Activated CD8-positive, alpha-beta memory T cell treated with anti-CD3 and anti-CD28 coated beads, Interleukin-2, amount 10 ng/mL, durations not matched to agents 7 days and 5 days (primary cell): ENCODE results near the gene TAS2R1. TPM values are rescaled to one million over a fixed set of nuclear protein-coding genes. Genes with fewer than 3 reads are reported as not detected.

Source experiments
- ATAC-seq: fragments of 150-1000 bp; cut with Tn5 transposase; one replicate; pipeline ENCODE4 v1.10.0; 2021; ENCODE audit warnings: moderate library complexity
- CTCF ChIA-PET: fragments of 350-600 bp; sonication (Branson Sonifier 250); formaldehyde crosslinking; loops from one replicate; lab custom pipeline; 2021; ENCODE audit warnings: antibody characterized with exemption; lab: Charles Lee
- DNase-seq: peaks from one replicate; pipeline ENCODE4 v3.0.0-alpha.2; 2020
- H3K27ac Mint-ChIP-seq: one replicate; pipeline ENCODE4 v1.8.0; 2021; ENCODE audit warnings: mild to moderate bottlenecking, mixed read lengths
- H3K27me3 Mint-ChIP-seq: one replicate; pipeline ENCODE4 v1.8.0; 2021; ENCODE audit warnings: mixed read lengths
- H3K36me3 Mint-ChIP-seq: one replicate; pipeline ENCODE4 v1.8.0; 2021; ENCODE audit warnings: mild to moderate bottlenecking, mixed read lengths
- H3K4me1 Mint-ChIP-seq: one replicate; pipeline ENCODE4 v1.8.0; 2021; ENCODE audit warnings: mixed read lengths
- H3K4me3 Mint-ChIP-seq: one replicate; pipeline ENCODE4 v1.8.0; 2021; ENCODE audit warnings: mild to moderate bottlenecking, moderate library complexity, mixed read lengths
- H3K9me3 Mint-ChIP-seq: one replicate; pipeline ENCODE4 v1.8.0; 2022; ENCODE audit warnings: low read depth, mixed read lengths
- total RNA-seq, 2 experiments: library from RNA; stranded (reverse); gene quantifications; one replicate each; pipeline ENCODE4 v1.2.3, GENCODE V29; 2021

Gene TAS2R1
- not detected for total RNA-seq

GRCh38 chr5:9630251-9630650 lies at the start of gene TAS2R1:
TSS of gene TAS2R1 (minus strand) at chr5:9630351. CDS start at chr5:9630032, 319 bp downstream.
- no peak within 1 kb of the TSS for H3K27ac Mint-ChIP-seq
- H3K9me3 Mint-ChIP-seq, result peaks cover 17% of the 10 kb centered on the region
- CTCF ChIA-PET, result no interaction called here
- H3K4me3 Mint-ChIP-seq, result no peak within 1 kb of the TSS
- no peaks in the 10 kb centered on the region for H3K27me3 Mint-ChIP-seq
- no peaks in the 10 kb centered on the region for H3K36me3 Mint-ChIP-seq
- no peak for DNase-seq
- no peaks in the 10 kb centered on the region for H3K4me1 Mint-ChIP-seq
- no peak for ATAC-seq

DNA sequence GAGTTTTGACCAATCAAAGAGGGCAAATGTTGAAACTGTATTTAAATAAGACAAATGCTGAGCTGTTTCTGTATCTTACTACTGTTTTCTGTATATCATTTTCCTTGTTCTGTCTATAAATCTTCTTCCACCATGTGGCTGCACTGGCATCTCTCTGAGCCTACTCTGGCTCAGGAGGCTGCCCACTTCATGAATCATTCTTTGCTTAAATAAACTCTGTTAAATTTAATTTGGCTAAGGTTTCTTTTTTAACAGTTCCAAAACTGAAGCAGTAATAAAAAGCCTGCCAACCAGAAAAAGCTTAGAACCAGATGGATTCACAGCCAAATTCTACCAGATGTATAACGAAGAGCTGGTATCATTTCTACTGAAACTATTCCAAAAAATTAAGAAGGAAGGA lies 40.2 kb upstream of the TAS2R1 start:
- peaks cover 3% of the 10 kb centered on the region for H3K9me3 Mint-ChIP-seq
- H3K36me3 Mint-ChIP-seq, result no peaks in the 10 kb centered on the region
- CTCF ChIA-PET, result no interaction called here
- H3K4me1 Mint-ChIP-seq, result no peaks in the 10 kb centered on the region
- no peak overlapping the region for H3K4me3 Mint-ChIP-seq
- no peak overlapping the region for H3K27ac Mint-ChIP-seq
- no peaks in the 10 kb centered on the region for H3K27me3 Mint-ChIP-seq
- ATAC-seq, result no peak
- no peak for DNase-seq

- no peak overlapping the region for H3K27ac Mint-ChIP-seq
- H3K36me3 Mint-ChIP-seq, result no peaks in the 10 kb centered on the region
- H3K9me3 Mint-ChIP-seq, result peaks cover 5% of the 10 kb centered on the region
- no peaks in the 10 kb centered on the region for H3K4me1 Mint-ChIP-seq
- no peak for DNase-seq
- no peak for ATAC-seq
- CTCF ChIA-PET, result no interaction called here
- no peaks in the 10 kb centered on the region for H3K27me3 Mint-ChIP-seq
- no peak overlapping the region for H3K4me3 Mint-ChIP-seq
Observed at GRCh38 chr5:9667906-9668305, 37.8 kb upstream of the TAS2R1 start.

GRCh38 chr5:9663891-9664290 lies 33.7 kb upstream of the TAS2R1 start:
- peaks cover 7% of the 10 kb centered on the region for H3K9me3 Mint-ChIP-seq
- DNase-seq (no peak), ATAC-seq (no peak)
- H3K4me1 Mint-ChIP-seq, result no peaks in the 10 kb centered on the region
- CTCF ChIA-PET, result no interaction called here
- no peak overlapping the region for H3K27ac Mint-ChIP-seq
- H3K36me3 Mint-ChIP-seq, result no peaks in the 10 kb centered on the region
- H3K27me3 Mint-ChIP-seq, result no peaks in the 10 kb centered on the region
- H3K4me3 Mint-ChIP-seq, result no peak overlapping the region

- H3K4me1 Mint-ChIP-seq, result no peaks in the 10 kb centered on the region
- H3K36me3 Mint-ChIP-seq, result no peaks in the 10 kb centered on the region
- H3K27me3 Mint-ChIP-seq, result no peaks in the 10 kb centered on the region
- H3K4me3 Mint-ChIP-seq, result no peak overlapping the region
- no peak for ATAC-seq
- CTCF ChIA-PET, result no interaction called here
- H3K27ac Mint-ChIP-seq, result no peak overlapping the region
- DNase-seq, result no peak
- peaks cover 5% of the 10 kb centered on the region for H3K9me3 Mint-ChIP-seq
Observed at GRCh38 chr5:9661316-9662015, 31.3 kb upstream of the TAS2R1 start.

DNA sequence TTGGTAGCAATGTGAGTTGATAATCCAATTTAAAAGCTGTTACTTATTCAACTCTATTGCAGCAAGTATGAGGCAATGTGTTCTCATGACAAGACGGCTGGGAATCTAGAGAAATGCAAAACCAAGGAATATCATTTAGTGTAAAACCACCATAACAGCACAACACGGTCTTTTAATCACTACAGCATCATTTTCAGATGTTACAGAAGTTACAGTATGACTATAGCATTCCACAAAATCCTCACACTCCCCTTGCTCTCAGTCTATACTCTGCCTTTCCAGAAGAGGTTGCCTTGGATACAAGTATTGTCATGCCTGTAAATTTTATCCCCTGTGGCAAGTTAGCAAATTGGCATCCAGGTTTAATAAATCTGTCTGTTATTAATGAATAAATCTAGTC lies 28.6 kb upstream of the TAS2R1 start:
- Mint-ChIP-seq H3K4me1 (no peaks in the 10 kb centered on the region), H3K36me3 (no peaks in the 10 kb centered on the region), H3K27ac (no peak overlapping the region), H3K9me3 (peaks cover 2% of the 10 kb centered on the region), H3K27me3 (no peaks in the 10 kb centered on the region), H3K4me3 (no peak overlapping the region)
- no peak for ATAC-seq
- no peak for DNase-seq
- CTCF ChIA-PET, result no interaction called here

- CTCF ChIA-PET, result no interaction called here
- Mint-ChIP-seq H3K4me1 (no peaks in the 10 kb centered on the region), H3K4me3 (no peak overlapping the region), H3K9me3 (peaks cover 6% of the 10 kb centered on the region), H3K36me3 (no peaks in the 10 kb centered on the region), H3K27me3 (no peaks in the 10 kb centered on the region), H3K27ac (no peak overlapping the region)
- ATAC-seq (no peak), DNase-seq (no peak)
Observed at GRCh38 chr5:9657819-9658218, 27.7 kb upstream of the TAS2R1 start.

GRCh38 chr5:9655641-9656040 lies 25.5 kb upstream of the TAS2R1 start:
- H3K27ac Mint-ChIP-seq, result no peak overlapping the region
- no peak for DNase-seq
- no peak for ATAC-seq
- H3K36me3 Mint-ChIP-seq, result no peaks in the 10 kb centered on the region
- no peaks in the 10 kb centered on the region for H3K27me3 Mint-ChIP-seq
- CTCF ChIA-PET, result no interaction called here
- H3K4me1 Mint-ChIP-seq, result no peaks in the 10 kb centered on the region
- H3K9me3 Mint-ChIP-seq, result peaks cover 4% of the 10 kb centered on the region
- no peak overlapping the region for H3K4me3 Mint-ChIP-seq

DNA sequence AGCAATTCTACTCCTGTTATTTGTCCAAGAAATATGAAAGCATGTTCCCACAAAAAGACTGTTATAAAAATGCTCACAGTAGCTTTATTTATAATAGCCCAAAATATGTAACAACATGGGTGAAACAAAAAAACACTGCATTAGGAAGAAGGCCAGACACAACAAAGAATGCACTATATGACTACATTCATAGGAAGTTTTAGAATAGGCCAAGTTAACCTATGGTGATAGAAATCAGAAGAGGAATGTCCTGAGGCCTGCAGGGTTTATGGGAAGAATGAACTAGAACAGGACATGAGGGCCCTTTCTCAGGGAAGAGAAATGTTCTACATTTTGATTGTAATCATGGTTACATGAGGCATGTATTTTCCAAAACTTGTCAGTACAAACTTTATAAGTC lies 24.7 kb upstream of the TAS2R1 start:
- H3K4me1 Mint-ChIP-seq, result no peaks in the 10 kb centered on the region
- H3K9me3 Mint-ChIP-seq, result peaks cover 4% of the 10 kb centered on the region
- no peak overlapping the region for H3K4me3 Mint-ChIP-seq
- no peaks in the 10 kb centered on the region for H3K36me3 Mint-ChIP-seq
- H3K27ac Mint-ChIP-seq, result no peak overlapping the region
- CTCF ChIA-PET, result no interaction called here
- H3K27me3 Mint-ChIP-seq, result no peaks in the 10 kb centered on the region
- ATAC-seq (no peak), DNase-seq (no peak)

GRCh38 chr5:9653811-9654210 lies 23.7 kb upstream of the TAS2R1 start:
- no peaks in the 10 kb centered on the region for H3K27me3 Mint-ChIP-seq
- DNase-seq, result no peak
- no peaks in the 10 kb centered on the region for H3K4me1 Mint-ChIP-seq
- peaks cover 4% of the 10 kb centered on the region for H3K9me3 Mint-ChIP-seq
- ATAC-seq, result no peak
- H3K4me3 Mint-ChIP-seq, result no peak overlapping the region
- H3K36me3 Mint-ChIP-seq, result no peaks in the 10 kb centered on the region
- H3K27ac Mint-ChIP-seq, result no peak overlapping the region
- CTCF ChIA-PET, result no interaction called here

- H3K4me1 Mint-ChIP-seq, result no peaks in the 10 kb centered on the region
- ATAC-seq, result no peak
- H3K27ac Mint-ChIP-seq, result no peak overlapping the region
- H3K27me3 Mint-ChIP-seq, result no peaks in the 10 kb centered on the region
- CTCF ChIA-PET, result no interaction called here
- no peak for DNase-seq
- peaks cover 4% of the 10 kb centered on the region for H3K9me3 Mint-ChIP-seq
- H3K36me3 Mint-ChIP-seq, result no peaks in the 10 kb centered on the region
- H3K4me3 Mint-ChIP-seq, result no peak overlapping the region
Observed at GRCh38 chr5:9653061-9653460, 22.9 kb upstream of the TAS2R1 start.

- ATAC-seq, result no peak
- H3K27ac Mint-ChIP-seq, result no peak overlapping the region
- H3K36me3 Mint-ChIP-seq, result no peaks in the 10 kb centered on the region
- CTCF ChIA-PET, result no interaction called here
- H3K4me3 Mint-ChIP-seq, result no peak overlapping the region
- peaks cover 4% of the 10 kb centered on the region for H3K9me3 Mint-ChIP-seq
- no peaks in the 10 kb centered on the region for H3K4me1 Mint-ChIP-seq
- no peaks in the 10 kb centered on the region for H3K27me3 Mint-ChIP-seq
- no peak for DNase-seq
Observed at GRCh38 chr5:9652295-9652694, 22.1 kb upstream of the TAS2R1 start.

GRCh38 chr5:9646843-9647242 lies 16.7 kb upstream of the TAS2R1 start:
- Mint-ChIP-seq H3K27me3 (no peaks in the 10 kb centered on the region), H3K4me1 (no peaks in the 10 kb centered on the region), H3K36me3 (no peaks in the 10 kb centered on the region), H3K4me3 (no peak overlapping the region), H3K9me3 (no peaks in the 10 kb centered on the region), H3K27ac (no peak overlapping the region)
- no peak for DNase-seq
- CTCF ChIA-PET, result no interaction called here
- ATAC-seq, result no peak

DNA sequence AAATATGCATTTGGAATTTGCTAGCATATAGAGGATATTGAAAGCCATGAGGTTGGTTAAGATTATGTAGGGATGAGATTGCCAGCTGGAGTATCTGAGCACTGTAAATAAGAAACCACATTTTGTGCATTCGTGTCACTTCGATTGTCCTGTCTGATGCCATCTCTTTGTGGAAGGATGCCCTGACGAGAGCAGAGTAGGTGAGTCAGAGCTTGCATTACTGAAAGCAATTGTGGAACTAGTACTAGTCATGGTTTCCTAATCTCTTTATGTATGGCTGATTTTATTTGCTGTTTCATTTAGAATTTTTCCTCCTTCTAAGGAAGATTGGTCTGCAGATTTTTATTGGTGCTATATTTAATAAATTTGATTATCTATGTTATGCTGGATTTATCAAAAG lies 14.5 kb upstream of the TAS2R1 start:
- CTCF ChIA-PET, result no interaction called here

GRCh38 chr5:9642621-9643020 lies 12.5 kb upstream of the TAS2R1 start:
- CTCF ChIA-PET, result no interaction called here

More for the DNA sequence above, 14.5 kb upstream of the TAS2R1 start:
- Mint-ChIP-seq H3K4me3 (no peak overlapping the region), H3K27me3 (no peaks in the 10 kb centered on the region), H3K4me1 (no peaks in the 10 kb centered on the region), H3K36me3 (no peaks in the 10 kb centered on the region), H3K9me3 (peaks cover under 1% of the 10 kb centered on the region), H3K27ac (no peak overlapping the region)
- no peak for DNase-seq
- ATAC-seq, result no peak

More at GRCh38 chr5:9642621-9643020, 12.5 kb upstream of the TAS2R1 start:
- no peak for DNase-seq
- H3K4me3 Mint-ChIP-seq, result no peak overlapping the region
- no peak for ATAC-seq
- no peaks in the 10 kb centered on the region for H3K27me3 Mint-ChIP-seq
- peaks cover 7% of the 10 kb centered on the region for H3K9me3 Mint-ChIP-seq
- H3K36me3 Mint-ChIP-seq, result no peaks in the 10 kb centered on the region
- no peaks in the 10 kb centered on the region for H3K4me1 Mint-ChIP-seq
- no peak overlapping the region for H3K27ac Mint-ChIP-seq
